Measurements from ENCODE around the gene NT5DC4. TPM values are rescaled to one million over a fixed set of nuclear protein-coding genes. Genes with fewer than 3 reads are reported as not detected.

Gene NT5DC4
- total and polyA plus RNA-seq, 2 of the 8 experiments (the other 6 are each of a cell fraction or from before 2014, with no cell fraction given): not detected

GRCh38 chr2:112768432-112768831 lies 47.6 kb downstream of the NT5DC4 start (continued):
- TF ChIP-seq, protein P1, sequence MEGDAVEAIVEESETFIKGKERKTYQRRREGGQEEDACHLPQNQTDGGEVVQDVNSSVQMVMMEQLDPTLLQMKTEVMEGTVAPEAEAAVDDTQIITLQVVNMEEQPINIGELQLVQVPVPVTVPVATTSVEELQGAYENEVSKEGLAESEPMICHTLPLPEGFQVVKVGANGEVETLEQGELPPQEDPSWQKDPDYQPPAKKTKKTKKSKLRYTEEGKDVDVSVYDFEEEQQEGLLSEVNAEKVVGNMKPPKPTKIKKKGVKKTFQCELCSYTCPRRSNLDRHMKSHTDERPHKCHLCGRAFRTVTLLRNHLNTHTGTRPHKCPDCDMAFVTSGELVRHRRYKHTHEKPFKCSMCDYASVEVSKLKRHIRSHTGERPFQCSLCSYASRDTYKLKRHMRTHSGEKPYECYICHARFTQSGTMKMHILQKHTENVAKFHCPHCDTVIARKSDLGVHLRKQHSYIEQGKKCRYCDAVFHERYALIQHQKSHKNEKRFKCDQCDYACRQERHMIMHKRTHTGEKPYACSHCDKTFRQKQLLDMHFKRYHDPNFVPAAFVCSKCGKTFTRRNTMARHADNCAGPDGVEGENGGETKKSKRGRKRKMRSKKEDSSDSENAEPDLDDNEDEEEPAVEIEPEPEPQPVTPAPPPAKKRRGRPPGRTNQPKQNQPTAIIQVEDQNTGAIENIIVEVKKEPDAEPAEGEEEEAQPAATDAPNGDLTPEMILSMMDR (IDR thresholded peaks at IDR 0.05; ENCODE audit: control extremely low read depth in 1 of 3, insufficient read depth in 1 of 3, low read depth in 1 of 3, low read length in 3 of 3): no peak
- TF ChIP-seq CREB1 (IDR thresholded peaks at IDR 0.05): no peak
- TF ChIP-seq POU5F1 (IDR thresholded peaks at IDR 0.05; ENCODE audit: low read depth, low read length): no peak

Data from H1 (cell line).